Endodermal cell (in vitro differentiated cells): ENCODE results near the gene GPRIN2. TPM values are rescaled to one million over a fixed set of nuclear protein-coding genes. Genes with fewer than 3 reads are reported as not detected.

Experiments used
- DNase-seq: peaks from one replicate; pipeline ENCODE4 v3.0.0-alpha.2; 2017
- H3K27ac ChIP-seq: 2 replicates; pipeline ENCODE4 v1.5.1; 2013; ENCODE audit warnings: mild to moderate bottlenecking, low read depth, low read length, moderate library complexity
- H3K27me3 ChIP-seq: 2 replicates; pipeline ENCODE4 v1.6.1; 2013; ENCODE audit warnings: mild to moderate bottlenecking, low read length, moderate library complexity; ENCODE audit not compliant: insufficient read depth, control insufficient read depth, poor library complexity, severe bottlenecking
- H3K36me3 ChIP-seq: 2 replicates; pipeline ENCODE4 v1.7.0; 2013; ENCODE audit warnings: mild to moderate bottlenecking, low read length, moderate library complexity; ENCODE audit not compliant: control insufficient read depth, insufficient read depth
- H3K4me1 ChIP-seq: one replicate; pipeline ENCODE4 v1.7.0; 2013; ENCODE audit warnings: low read length; ENCODE audit not compliant: control insufficient read depth, insufficient read depth
- H3K4me3 ChIP-seq: 2 replicates; pipeline ENCODE4 v1.5.1; 2013; ENCODE audit warnings: mild to moderate bottlenecking, low read length, moderate library complexity
- H3K9ac ChIP-seq: 2 replicates; pipeline ENCODE4 v1.6.1; 2013; ENCODE audit warnings: mild to moderate bottlenecking, low read length, moderate library complexity; ENCODE audit not compliant: poor library complexity, severe bottlenecking; ENCODE audit errors: extremely low read depth
- H3K9me3 ChIP-seq: 2 replicates; pipeline ENCODE4 v1.6.1; 2013; ENCODE audit warnings: mild to moderate bottlenecking, low read length, moderate library complexity; ENCODE audit not compliant: control insufficient read depth
- H3K27ac Mint-ChIP-seq: 2 replicates; pipeline ENCODE4 v1.8.0; 2020; ENCODE audit warnings: mixed read lengths
- H3K27me3 Mint-ChIP-seq: 2 replicates; pipeline ENCODE4 v1.8.0; 2021; ENCODE audit warnings: mild to moderate bottlenecking, mixed read lengths; ENCODE audit not compliant: insufficient read depth
- H3K36me3 Mint-ChIP-seq: 2 replicates; pipeline ENCODE4 v1.8.0; 2020; ENCODE audit warnings: low read depth, mixed read lengths
- H3K4me1 Mint-ChIP-seq: 2 replicates; pipeline ENCODE4 v1.8.0; 2020; ENCODE audit warnings: mixed read lengths
- H3K4me3 Mint-ChIP-seq: 2 replicates; pipeline ENCODE4 v1.8.0; 2020; ENCODE audit warnings: mild to moderate bottlenecking, moderate library complexity, mixed read lengths
- H3K9me3 Mint-ChIP-seq: 2 replicates; pipeline ENCODE4 v1.8.0; 2020; ENCODE audit warnings: mild to moderate bottlenecking, mixed read lengths
- CTCF ChIP-seq: fragments of 200-600 bp; sonication (generic); conservative IDR thresholded peaks from 2 replicates; pipeline ENCODE4 v1.5.0; 2021; ENCODE audit warnings: antibody characterized with exemption, mild to moderate bottlenecking
- WGBS, 2 experiments: methylation state at CpG; one replicate each; pipeline versions ENCODE4 v1.1.5 to v1.1.7; 2013; ENCODE audit warnings: missing lambda C conversion rate in 2 of 2, mixed read lengths in 1 of 2; ENCODE audit not compliant: insufficient coverage in 1 of 2, insufficient read length in 1 of 2; 5-methylcytosine and 5-hydroxymethylcytosine counted together
- total RNA-seq, 2 donors: library from RNA; stranded (reverse); fragmentation: NEBNext Ultra II Directional in 1 of 2; extraction: Animal tissue kit (Norgen Biotek cat#: 25700) in 1 of 2; gene quantifications; 2 replicates in 1 of 2; 3 replicates in 1 of 2; pipeline ENCODE4 v1.2.1, GENCODE V29; 2021

Gene GPRIN2
- total RNA-seq, 2 donors from 2014 or later = 16.1 to 25.2 TPM

- peak overlapping the region; percentile 16 for H3K27ac ChIP-seq
- Mint-ChIP-seq H3K27ac (no peak overlapping the region), H3K27me3 (no peaks in the 10 kb centered on the region), H3K4me1 (no peaks in the 10 kb centered on the region), H3K9me3 (no peaks in the 10 kb centered on the region), H3K4me3 (no peak overlapping the region), H3K36me3 (no peaks in the 10 kb centered on the region)
- no peaks in the 10 kb centered on the region for H3K4me1 ChIP-seq
- no peaks in the 10 kb centered on the region for H3K27me3 ChIP-seq
- no peaks in the 10 kb centered on the region for H3K9me3 ChIP-seq
- no peak for TF ChIP-seq CTCF
- peak; percentile 67 for DNase-seq
- 91 to 92% methylated on average over 14 of the region's 14 CpGs for WGBS, 2 experiments
- no peaks in the 10 kb centered on the region for H3K36me3 ChIP-seq
- no peak overlapping the region for H3K9ac ChIP-seq
- no peak overlapping the region for H3K4me3 ChIP-seq
These were observed 31.8 kb downstream of the GPRIN2 start for GRCh38 chr10:46524472-46525176.

GRCh38 chr10:46523962-46524471 is 32.4 kb downstream of the GPRIN2 start:
- Mint-ChIP-seq H3K27ac (no peak overlapping the region), H3K36me3 (no peaks in the 10 kb centered on the region), H3K4me3 (no peak overlapping the region), H3K4me1 (no peaks in the 10 kb centered on the region), H3K27me3 (no peaks in the 10 kb centered on the region), H3K9me3 (no peaks in the 10 kb centered on the region)
- 93% methylated on average over 8 of the region's 8 CpGs for WGBS, 2 experiments
- no peak overlapping the region for H3K4me3 ChIP-seq
- no peaks in the 10 kb centered on the region for H3K36me3 ChIP-seq
- no peaks in the 10 kb centered on the region for H3K4me1 ChIP-seq
- peak; percentile 48 for DNase-seq
- TF ChIP-seq CTCF = no peak
- no peaks in the 10 kb centered on the region for H3K27me3 ChIP-seq
- H3K9me3 ChIP-seq = no peaks in the 10 kb centered on the region
- H3K9ac ChIP-seq = no peak overlapping the region
- peak overlapping the region; percentile 10 for H3K27ac ChIP-seq

- no peaks in the 10 kb centered on the region for H3K36me3 ChIP-seq
- WGBS, 2 experiments = 75 to 78% methylated on average over 11 to 12 of the region's 12 CpGs
- H3K27ac ChIP-seq = no peak overlapping the region
- no peaks in the 10 kb centered on the region for H3K9me3 ChIP-seq
- H3K9ac ChIP-seq = no peak overlapping the region
- peak; percentile 54 for DNase-seq
- Mint-ChIP-seq H3K4me1 (no peaks in the 10 kb centered on the region), H3K4me3 (no peak overlapping the region), H3K9me3 (no peaks in the 10 kb centered on the region), H3K27ac (no peak overlapping the region), H3K36me3 (no peaks in the 10 kb centered on the region), H3K27me3 (no peaks in the 10 kb centered on the region)
- no peak overlapping the region for H3K4me3 ChIP-seq
- H3K4me1 ChIP-seq = no peaks in the 10 kb centered on the region
- no peaks in the 10 kb centered on the region for H3K27me3 ChIP-seq
- TF ChIP-seq CTCF = no peak
These were observed 33.1 kb downstream of the GPRIN2 start for GRCh38 chr10:46523119-46523961.
